HG03196 (cell line): ENCODE results near the gene CASP10.

Experiments used
- ATAC-seq: cut with Tn5 transposase; IDR thresholded peaks from one replicate; pipeline ENCODE4 v1.9.1; 2021; ENCODE audit not compliant: unreplicated experiment

The CASP10 gene

GRCh38 chr2:201257381-201257955, 74.5 kb downstream of the CASP10 start:
- peak; percentile 50 for ATAC-seq

GRCh38 chr2:201257956-201258665, 75.2 kb downstream of the CASP10 start:
- ATAC-seq, result peak; percentile 72

GRCh38 chr2:201258666-201259615, 76.0 kb downstream of the CASP10 start:
- no peak for ATAC-seq

GRCh38 chr2:201260302-201260800, 77.4 kb downstream of the CASP10 start, which contains the start of gene CASP8:
Gene CASP8 (plus strand): TSS chr2:201260536. CDS start chr2:201266487, 5,951 bp downstream.
- ATAC-seq, result no peak

GRCh38 chr2:201261471-201261870, 78.5 kb downstream of the CASP10 start:
- ATAC-seq, result no peak

- no peak for ATAC-seq
These were observed 79.0 kb downstream of the CASP10 start for GRCh38 chr2:201261906-201262305.

- no peak for ATAC-seq
These were observed 79.8 kb downstream of the CASP10 start for GRCh38 chr2:201262718-201263117.

GRCh38 chr2:201263779-201264178, 80.8 kb downstream of the CASP10 start:
- ATAC-seq, result no peak

GRCh38 chr2:201264472-201265173, 81.7 kb downstream of the CASP10 start:
- no peak for ATAC-seq

GRCh38 chr2:201266629-201267028, 83.7 kb downstream of the CASP10 start:
- ATAC-seq, result no peak

- no peak for ATAC-seq
These were observed 84.5 kb downstream of the CASP10 start for GRCh38 chr2:201267278-201268030.

- ATAC-seq, result no peak
These were observed 86.8 kb downstream of the CASP10 start for GRCh38 chr2:201269764-201270163.

- no peak for ATAC-seq
These were observed 87.5 kb downstream of the CASP10 start for GRCh38 chr2:201270293-201271001.

- ATAC-seq, result no peak
These were observed 89.0 kb downstream of the CASP10 start for GRCh38 chr2:201271917-201272316.

GRCh38 chr2:201273330-201273983, 90.5 kb downstream of the CASP10 start:
- ATAC-seq, result no peak

GRCh38 chr2:201275069-201275468, 92.1 kb downstream of the CASP10 start:
- ATAC-seq, result no peak

GRCh38 chr2:201275990-201276389, 93.0 kb downstream of the CASP10 start:
- no peak for ATAC-seq

- ATAC-seq, result no peak
These were observed 93.6 kb downstream of the CASP10 start for GRCh38 chr2:201276511-201276910.
